ENCODE measurements around the gene PC.

DNA sequence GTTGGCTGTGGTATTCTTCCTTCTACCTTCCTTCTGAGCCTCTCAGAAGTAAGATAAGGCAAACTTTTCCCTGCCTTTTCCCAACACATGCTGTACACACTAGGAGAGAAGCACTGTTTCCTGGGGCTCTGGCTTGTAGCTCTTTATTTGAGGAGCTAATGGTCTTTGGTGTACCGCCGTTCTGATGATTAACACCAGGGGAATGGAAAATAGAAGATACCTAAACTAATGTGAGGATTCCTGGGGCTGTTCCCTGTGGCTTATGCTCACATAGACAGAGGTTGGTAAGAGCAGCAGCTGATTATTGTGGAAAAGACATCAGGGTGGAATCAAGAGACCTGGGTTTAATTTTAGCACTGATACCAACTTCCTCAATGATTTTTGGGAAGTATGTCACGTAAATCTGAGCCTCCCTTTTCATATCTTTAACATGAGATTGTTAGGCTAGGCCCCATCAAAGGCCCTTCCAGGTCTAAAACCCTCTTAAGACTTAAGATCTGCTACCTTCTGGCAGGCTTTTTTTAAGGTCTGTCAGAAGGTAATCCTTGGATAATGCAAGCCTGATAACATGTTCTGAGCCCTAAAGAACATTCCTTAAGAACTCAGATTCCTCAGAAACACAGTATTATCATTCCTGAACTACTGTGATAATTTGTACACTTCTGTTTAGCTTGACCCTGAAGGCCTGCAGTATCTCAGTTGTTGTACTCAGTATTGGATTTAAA is 139.8 kb downstream of the PC start:
- TF ChIP-seq, protein P1, sequence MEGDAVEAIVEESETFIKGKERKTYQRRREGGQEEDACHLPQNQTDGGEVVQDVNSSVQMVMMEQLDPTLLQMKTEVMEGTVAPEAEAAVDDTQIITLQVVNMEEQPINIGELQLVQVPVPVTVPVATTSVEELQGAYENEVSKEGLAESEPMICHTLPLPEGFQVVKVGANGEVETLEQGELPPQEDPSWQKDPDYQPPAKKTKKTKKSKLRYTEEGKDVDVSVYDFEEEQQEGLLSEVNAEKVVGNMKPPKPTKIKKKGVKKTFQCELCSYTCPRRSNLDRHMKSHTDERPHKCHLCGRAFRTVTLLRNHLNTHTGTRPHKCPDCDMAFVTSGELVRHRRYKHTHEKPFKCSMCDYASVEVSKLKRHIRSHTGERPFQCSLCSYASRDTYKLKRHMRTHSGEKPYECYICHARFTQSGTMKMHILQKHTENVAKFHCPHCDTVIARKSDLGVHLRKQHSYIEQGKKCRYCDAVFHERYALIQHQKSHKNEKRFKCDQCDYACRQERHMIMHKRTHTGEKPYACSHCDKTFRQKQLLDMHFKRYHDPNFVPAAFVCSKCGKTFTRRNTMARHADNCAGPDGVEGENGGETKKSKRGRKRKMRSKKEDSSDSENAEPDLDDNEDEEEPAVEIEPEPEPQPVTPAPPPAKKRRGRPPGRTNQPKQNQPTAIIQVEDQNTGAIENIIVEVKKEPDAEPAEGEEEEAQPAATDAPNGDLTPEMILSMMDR (optimal IDR thresholded peaks at IDR 0.05 in 1 of 3, IDR thresholded peaks at IDR 0.05 in 1 of 3, conservative IDR thresholded peaks at IDR 0.05 in 1 of 3; ENCODE audit: extremely low read depth in 1 of 3, insufficient read depth in 2 of 3, low read length in 3 of 3) = no peak
- TF ChIP-seq EZH2 (IDR thresholded peaks at IDR 0.05; ENCODE audit: low read length) = no peak
